ENCODE data around the gene TSPAN18. TPM values are rescaled to one million over a fixed set of nuclear protein-coding genes. Genes with fewer than 3 reads are reported as not detected.

The TSPAN18 gene
- total RNA-seq, 4 donors from 2014 or later, result 0.95 to 4.5 (median 2.3) TPM

DNA sequence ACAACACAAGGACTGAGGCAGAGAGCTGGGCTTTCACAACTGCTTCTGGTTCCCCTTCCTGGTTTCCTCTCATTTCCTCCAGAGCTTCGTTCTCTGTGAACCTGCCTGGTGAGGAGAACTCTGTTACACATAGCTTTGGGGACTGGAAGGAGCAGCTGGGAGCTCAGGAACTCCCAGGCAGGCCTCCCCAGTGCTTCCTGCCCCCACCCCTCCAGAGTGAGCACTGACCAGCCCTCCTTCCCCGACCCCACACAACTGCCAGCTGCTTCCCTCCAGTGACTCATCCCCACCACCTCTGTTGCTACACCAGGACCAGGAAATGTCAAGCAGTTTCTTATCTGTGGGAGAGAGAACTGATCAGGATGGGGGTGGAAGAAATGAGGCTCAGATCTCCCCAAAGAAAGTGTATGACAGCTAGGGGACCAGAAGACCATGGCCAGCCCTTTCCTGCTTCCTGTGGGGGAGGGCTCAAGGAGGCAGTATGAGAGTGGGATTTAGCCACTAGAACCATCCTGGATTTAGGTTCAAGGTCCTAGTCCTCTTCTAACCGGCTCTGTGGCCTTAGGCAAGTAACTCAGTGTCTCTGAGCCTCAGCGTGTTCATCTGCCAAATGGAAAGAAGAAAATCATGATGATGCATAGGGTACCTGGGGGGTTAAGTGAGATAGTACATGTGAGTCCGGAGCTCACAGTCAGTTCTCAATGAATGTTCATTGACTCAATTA is 228.4 kb downstream of the TSPAN18 start:
- peak; percentile 43 to 92 for DNase-seq (ENCODE audit: low spot score in 2 of 2)
- WGBS, 2 donors, result 59 to 64% methylated on average over 5 of the region's 5 CpGs
- TF ChIP-seq CTCF (IDR thresholded peaks at IDR 0.05), result no peak
- TF ChIP-seq POLR2A (IDR thresholded peaks at IDR 0.05), result no peak
- H3K4me3 ChIP-seq (ENCODE audit: low read depth, poor library complexity, severe bottlenecking), result no peak overlapping the region
- intact Hi-C loops (cut with DNase I; ENCODE audit: low total_unique reads), result no loop called here

DNA sequence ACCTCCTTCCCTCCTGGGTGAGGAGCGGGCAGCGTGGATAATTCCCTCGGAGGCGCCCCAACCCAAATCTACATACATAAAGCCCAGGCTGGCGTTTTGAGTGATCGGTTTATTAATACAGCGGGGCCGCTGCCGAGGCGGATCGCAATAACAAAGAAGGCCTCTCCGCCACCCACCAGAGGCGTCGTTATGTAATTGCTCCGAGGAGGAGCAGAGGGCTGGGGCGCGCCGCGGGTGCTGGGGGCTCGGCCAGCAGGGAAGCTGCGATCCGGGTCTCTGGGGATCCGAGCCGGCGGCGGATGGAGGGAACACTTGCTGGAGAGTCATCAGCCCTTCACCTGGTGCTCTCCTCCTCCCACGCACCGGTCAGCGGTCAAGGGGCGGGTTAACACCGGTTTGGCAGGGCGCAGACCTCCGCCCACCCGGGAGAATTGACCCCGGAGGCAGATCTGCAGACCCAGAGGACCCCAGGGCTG is 230.3 kb downstream of the TSPAN18 start:
- TF ChIP-seq POLR2A (IDR thresholded peaks at IDR 0.05), result no peak
- TF ChIP-seq CTCF (IDR thresholded peaks at IDR 0.05), result no peak
- WGBS, 2 donors, result 55 to 69% methylated on average over 32 to 34 of the region's 35 CpGs
- no peak overlapping the region for H3K4me3 ChIP-seq (ENCODE audit: low read depth, poor library complexity, severe bottlenecking)
- intact Hi-C loops (cut with DNase I; ENCODE audit: low total_unique reads), result no loop called here
- DNase-seq (ENCODE audit: low spot score in 2 of 2), result no peak

DNA sequence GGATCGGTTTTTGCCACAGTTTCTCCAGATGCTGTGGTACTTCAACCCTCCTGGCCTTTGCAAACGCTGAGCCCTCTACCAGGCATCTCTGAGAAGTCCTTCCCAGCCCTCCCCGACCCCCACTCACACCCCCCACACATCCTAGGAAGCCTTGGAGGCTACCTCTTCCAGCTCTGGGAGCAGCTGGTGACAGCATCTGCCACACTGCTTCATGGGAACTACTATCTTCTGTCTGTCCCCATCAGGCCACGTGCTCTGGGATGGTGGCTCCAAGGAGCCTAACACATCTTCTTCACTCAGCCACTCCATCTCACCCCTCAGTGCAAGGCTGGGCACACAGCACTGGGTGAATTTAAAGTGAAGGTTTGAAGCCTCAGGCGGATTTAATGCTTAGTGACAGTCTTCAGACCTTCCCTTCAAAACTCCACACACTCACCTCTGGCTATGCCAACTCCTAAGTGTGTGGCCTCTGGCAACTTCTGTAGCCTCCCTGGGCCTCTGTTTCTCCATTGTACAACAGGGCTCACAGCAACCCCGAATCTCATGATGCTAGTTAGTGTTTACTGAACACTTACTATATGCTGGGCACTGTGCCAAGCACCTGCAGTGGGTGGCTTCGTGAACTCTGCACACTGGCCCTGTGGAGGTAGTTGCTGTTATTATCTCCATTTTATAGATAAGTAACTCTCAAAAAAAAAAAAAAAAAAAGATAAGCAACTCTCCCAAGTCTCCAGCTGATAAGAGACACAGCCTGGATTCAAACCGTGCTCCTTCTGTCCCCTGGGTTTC is 231.2 kb downstream of the TSPAN18 start:
- no peak for DNase-seq (ENCODE audit: low spot score in 2 of 2)
- intact Hi-C loops (cut with DNase I; ENCODE audit: low total_unique reads), result no loop called here
- no peak overlapping the region for H3K4me3 ChIP-seq (ENCODE audit: low read depth, poor library complexity, severe bottlenecking)
- WGBS, 2 donors, result 72 to 74% methylated on average over 8 of the region's 8 CpGs
- TF ChIP-seq POLR2A (IDR thresholded peaks at IDR 0.05) (no peak), CTCF (IDR thresholded peaks at IDR 0.05) (no peak)

DNA sequence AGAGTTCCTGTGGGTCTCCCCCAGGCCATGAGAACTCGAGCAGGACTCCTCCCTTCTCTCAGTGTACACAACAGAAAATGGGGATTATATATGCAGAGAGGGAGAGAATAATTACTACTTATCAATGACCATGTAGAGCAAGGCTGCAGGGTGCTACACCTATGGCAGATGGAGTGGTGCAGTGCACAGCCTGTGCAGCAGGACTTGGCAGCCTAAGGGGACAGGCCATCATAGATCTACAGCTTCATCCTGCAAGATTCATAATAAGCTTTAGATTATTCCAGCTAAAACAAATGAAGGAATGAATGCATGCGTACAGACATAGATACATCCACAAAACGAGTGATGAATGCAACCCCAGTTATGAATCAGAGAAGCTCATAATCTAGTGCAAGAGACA is 232.3 kb downstream of the TSPAN18 start:
- 80 to 83% methylated on average over 3 of the region's 3 CpGs for WGBS, 2 donors
- DNase-seq (ENCODE audit: low spot score in 2 of 2), result no peak
- intact Hi-C loops (cut with DNase I; ENCODE audit: low total_unique reads), result no loop called here
- H3K4me3 ChIP-seq (ENCODE audit: low read depth, poor library complexity, severe bottlenecking), result no peak overlapping the region
- no peak for TF ChIP-seq POLR2A (IDR thresholded peaks at IDR 0.05)

GRCh38 chr11:44960200-44960845 is 233.6 kb downstream of the TSPAN18 start:
- TF ChIP-seq POLR2A (IDR thresholded peaks at IDR 0.05) (no peak), CTCF (IDR thresholded peaks at IDR 0.05) (no peak)
- 58 to 63% methylated on average over 7 of the region's 7 CpGs for WGBS, 2 donors
- H3K4me3 ChIP-seq (ENCODE audit: low read depth, poor library complexity, severe bottlenecking), result no peak overlapping the region
- intact Hi-C loops (cut with DNase I; ENCODE audit: low total_unique reads), result no loop called here
- no peak for DNase-seq (ENCODE audit: low spot score in 2 of 2)

DNA sequence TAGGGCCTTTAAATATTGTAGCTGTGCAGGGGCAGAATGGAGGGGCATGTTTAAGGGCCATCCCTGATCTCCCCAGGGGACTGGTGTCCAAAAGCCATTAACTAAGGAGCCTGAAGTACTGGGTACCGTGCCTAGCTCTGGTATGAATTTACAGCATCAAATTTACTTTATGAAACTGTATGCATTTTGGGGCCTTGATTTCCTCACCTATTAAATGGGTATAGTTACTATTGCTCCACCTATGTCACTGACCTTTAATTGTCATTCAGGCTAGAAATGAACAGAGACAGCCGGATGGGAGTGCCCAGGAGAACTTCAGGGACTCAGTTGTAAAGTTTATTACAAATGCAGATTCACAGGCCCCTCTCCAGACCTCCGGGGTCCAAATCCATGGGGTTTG is 235.7 kb downstream of the TSPAN18 start:
- H3K4me3 ChIP-seq (ENCODE audit: low read depth, poor library complexity, severe bottlenecking), result no peak overlapping the region
- intact Hi-C loops (cut with DNase I; ENCODE audit: low total_unique reads), result no loop called here
- TF ChIP-seq CTCF (IDR thresholded peaks at IDR 0.05), result no peak
- TF ChIP-seq POLR2A (IDR thresholded peaks at IDR 0.05), result no peak
- DNase-seq (ENCODE audit: low spot score in 2 of 2), result no peak
- WGBS, 2 donors, result 70 to 87% methylated on average over 3 of the region's 3 CpGs
